Endothelial cell of umbilical vein (primary cell): ENCODE data around the gene KCP. TPM values are rescaled to one million over a fixed set of nuclear protein-coding genes. Genes with fewer than 3 reads are reported as not detected.

Experiments used
- BruUV-seq: library from RNA; stranded (reverse); fragments of 400-500 nt; replicated peaks from 2 replicates; lab custom pipeline; 2021; lab: Mats Ljungman, UMichigan
- CTCF ChIA-PET: fragments of 300-600, 350-600 bp; sonication (Branson Sonifier 250); formaldehyde crosslinking; loops from one replicate; lab custom pipeline; 2021; ENCODE audit warnings: antibody characterized with exemption, inconsistent platforms; lab: Charles Lee
- POLR2A ChIA-PET: fragments of 300-600, 350-600 bp; sonication (Branson Sonifier 250); formaldehyde crosslinking; loops from one replicate; lab custom pipeline; 2021; ENCODE audit warnings: antibody characterized with exemption, inconsistent platforms; lab: Charles Lee
- DNase-seq: peaks from one replicate; pipeline ENCODE4 v3.0.0-alpha.2; 2011; ENCODE audit warnings: low read depth, low spot score
- FAIRE-seq: peaks from 2 replicates; lab custom pipeline; 2011; peaks lifted over from hg19 to GRCh38; lab: Jason Lieb, UNC
- H2AFZ ChIP-seq: 2 replicates; pipeline ENCODE4 v1.6.0; 2012; ENCODE audit warnings: low read depth, low read length, control low read depth, inconsistent platforms
- H3K27ac ChIP-seq: 2 replicates; pipeline ENCODE4 v1.5.1; 2011; ENCODE audit warnings: low read depth, mild to moderate bottlenecking, control low read depth, low read length, moderate library complexity; ENCODE audit not compliant: insufficient read depth
- H3K27me3 ChIP-seq, 2 experiments: 2 replicates each; pipeline versions ENCODE4 v1.6.0 to v1.6.1; 2011; ENCODE audit warnings: low read length in 2 of 2, mixed read lengths in 1 of 2; ENCODE audit not compliant: control insufficient read depth in 2 of 2, insufficient read depth in 2 of 2
- H3K36me3 ChIP-seq, 2 experiments: 2 replicates in 1 of 2; 3 replicates in 1 of 2; pipeline ENCODE4 v1.5.1; 2011; ENCODE audit warnings: low read length in 2 of 2, mild to moderate bottlenecking in 1 of 2, moderate library complexity in 1 of 2; ENCODE audit not compliant: control insufficient read depth in 2 of 2, insufficient read depth in 2 of 2; ENCODE audit errors: extremely low read depth in 1 of 2
- H3K4me1 ChIP-seq: 3 replicates; pipeline ENCODE4 v1.5.1; 2011; ENCODE audit warnings: mild to moderate bottlenecking, low read length; ENCODE audit not compliant: control insufficient read depth, insufficient read depth; ENCODE audit errors: extremely low read depth
- H3K4me2 ChIP-seq: 2 replicates; pipeline ENCODE4 v1.6.1; 2011; ENCODE audit warnings: low read length, control low read depth, mixed read lengths; ENCODE audit not compliant: insufficient read depth
- H3K4me3 ChIP-seq, 3 experiments: fragments of 200-600 bp in 1 of 3; sonication (generic), shearing (Covaris generic) in 1 of 3; replicated peaks in 1 of 3; 2 replicates each; pipeline ENCODE4 v1.5.1; 2011 to 2016; ENCODE audit warnings: control low read depth in 3 of 3, low read length in 3 of 3, mild to moderate bottlenecking in 2 of 3, inconsistent platforms in 1 of 3, low read depth in 1 of 3, moderate library complexity in 1 of 3; ENCODE audit not compliant: insufficient read depth in 1 of 3
- H3K79me2 ChIP-seq: 2 replicates; pipeline ENCODE4 v1.6.0; 2012; ENCODE audit warnings: low read length, inconsistent platforms; ENCODE audit not compliant: control insufficient read depth, insufficient read depth
- H3K9ac ChIP-seq: replicated peaks from 2 replicates; pipeline ENCODE3; 2011; ENCODE audit warnings: low read length, control low read depth; ENCODE audit not compliant: insufficient read depth; ENCODE audit errors: extremely low read depth
- H3K9me1 ChIP-seq: replicated peaks from 3 replicates; pipeline ENCODE4 v1.6.0; 2011; ENCODE audit warnings: mild to moderate bottlenecking, low read length; ENCODE audit not compliant: control insufficient read depth, insufficient read depth; ENCODE audit errors: extremely low read depth
- H3K9me3 ChIP-seq: replicated peaks from 2 replicates; pipeline ENCODE4 v1.5.1; 2012; ENCODE audit warnings: low read length, inconsistent platforms; ENCODE audit not compliant: control insufficient read depth, insufficient read depth
- H4K20me1 ChIP-seq: replicated peaks from 2 replicates; pipeline ENCODE3; 2011; ENCODE audit warnings: mild to moderate bottlenecking, low read length; ENCODE audit not compliant: control insufficient read depth, insufficient read depth; ENCODE audit errors: extremely low read depth
- EZH2 ChIP-seq: IDR thresholded peaks from 2 replicates; pipeline ENCODE4 v1.6.1; 2012; ENCODE audit warnings: borderline replicate concordance, low read depth, mild to moderate bottlenecking, moderate library complexity, low read length, inconsistent platforms; ENCODE audit not compliant: severe bottlenecking
- FOS ChIP-seq: IDR thresholded peaks from 2 replicates; pipeline ENCODE4 v1.6.1; 2011; ENCODE audit warnings: mild to moderate bottlenecking, low read length, moderate library complexity, borderline replicate concordance; ENCODE audit not compliant: insufficient read depth
- GATA2 ChIP-seq: IDR thresholded peaks from 2 replicates; pipeline ENCODE4 v1.7.0; 2011; ENCODE audit warnings: low read depth, mild to moderate bottlenecking, moderate library complexity, mixed read lengths, low read length; ENCODE audit not compliant: insufficient read length, insufficient read depth
- JUN ChIP-seq: IDR thresholded peaks from 2 replicates; pipeline ENCODE4 v1.6.1; 2011; ENCODE audit warnings: borderline replicate concordance, low read depth; ENCODE audit not compliant: insufficient read length, insufficient read depth
- MYC ChIP-seq: IDR thresholded peaks from one replicate; pipeline ENCODE4 v1.6.1; 2011; ENCODE audit warnings: mild to moderate bottlenecking, low read depth, low read length
- POLR2A ChIP-seq: IDR thresholded peaks from 2 replicates; pipeline ENCODE4 v1.6.1; 2012; ENCODE audit warnings: low read depth, mild to moderate bottlenecking, control low read depth, low read length
- POLR2AphosphoS5 ChIP-seq: IDR thresholded peaks from 2 replicates; pipeline ENCODE4 v1.6.1; 2012; ENCODE audit warnings: low read depth, mild to moderate bottlenecking, control low read depth, low read length, moderate library complexity; ENCODE audit not compliant: insufficient read depth
- dilution Hi-C: fragments of 300-500 bp; cut with MboI; formaldehyde crosslinking; loops from one replicate; pipeline ENCODE4 v1.15.0; 2019; ENCODE audit warnings: low sequenced_read_pairs; ENCODE audit not compliant: extremely low pct_ligation_motif_present
- intact Hi-C: fragments of 100-400 bp; cut with micrococcal nuclease; formaldehyde crosslinking; loops from one replicate; pipeline ENCODE4 v1.10.0; 2022
- polyA plus RNA-seq, 4 experiments: library from polyadenylated mRNA; depleted of rRNA in 3 of 4; stranded (reverse) in 3 of 4; unstranded in 1 of 4; fragments of >200 nt; gene quantifications; 2 replicates each; pipeline versions ENCODE4 v1.2.1 to v1.2.3, GENCODE V29; 2011 to 2012; ENCODE audit warnings: missing spikeins in 1 of 4
- total RNA-seq: library from RNA; stranded (reverse); gene quantifications from 2 replicates; pipeline ENCODE4 v1.2.3, GENCODE V29; 2021
- TF ChIP-seq, protein P1 (sequence below): IDR thresholded peaks from 2 replicates; pipeline ENCODE4 v1.6.1; 2011; ENCODE audit not compliant: insufficient read depth, insufficient read length
- TF ChIP-seq, protein P2 (sequence below), 2 donors: IDR thresholded peaks; 1 replicate in 1 of 2; 2 replicates in 1 of 2; pipeline ENCODE4 v1.5.1; 2011; ENCODE audit warnings: low read length in 2 of 2, mild to moderate bottlenecking in 2 of 2, moderate library complexity in 2 of 2, control low read depth in 1 of 2, inconsistent platforms in 1 of 2, low read depth in 1 of 2; ENCODE audit not compliant: insufficient read depth in 1 of 2; ENCODE audit errors: extremely low read depth in 1 of 2

The KCP gene
- total and polyA plus RNA-seq, 2 donors (not counting 3 experiments of a cell fraction or from before 2014, with no cell fraction given): not detected

DNA sequence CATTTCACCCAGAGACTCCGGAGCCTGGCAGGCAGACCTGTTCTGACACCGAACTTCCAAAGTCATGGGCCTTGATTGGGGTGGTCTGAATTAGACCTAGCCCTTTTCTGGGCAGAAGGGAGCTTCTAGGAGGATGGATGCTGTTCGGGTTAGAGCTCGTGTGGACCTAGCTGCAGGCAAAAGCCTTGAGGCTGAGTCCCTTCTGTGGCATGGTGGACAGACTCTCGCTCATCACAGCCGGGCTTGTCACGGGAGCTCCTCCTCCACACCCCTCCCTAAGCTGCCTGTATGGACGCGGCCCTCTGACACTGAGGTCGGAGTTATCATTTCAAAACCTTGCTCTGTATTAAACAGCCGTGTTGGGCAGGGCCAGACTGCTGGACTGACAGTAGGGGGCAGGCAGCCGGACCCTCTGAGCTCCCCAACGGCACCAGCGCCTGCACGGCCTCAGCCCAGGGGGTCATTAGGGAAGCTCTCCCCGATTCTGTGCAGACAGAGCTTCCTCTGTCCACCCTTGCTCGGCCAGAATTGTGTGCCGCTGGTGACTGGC, 29.4 kb upstream of the KCP start:
- no peak for FAIRE-seq
- TF ChIP-seq GATA2 (no peak), JUN (no peak), FOS (no peak), POLR2A (no peak), POLR2AphosphoS5 (no peak), EZH2 (no peak), MYC (no peak)
- TF ChIP-seq, protein P1, sequence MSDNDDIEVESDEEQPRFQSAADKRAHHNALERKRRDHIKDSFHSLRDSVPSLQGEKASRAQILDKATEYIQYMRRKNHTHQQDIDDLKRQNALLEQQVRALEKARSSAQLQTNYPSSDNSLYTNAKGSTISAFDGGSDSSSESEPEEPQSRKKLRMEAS: no peak
- TF ChIP-seq, protein P2, sequence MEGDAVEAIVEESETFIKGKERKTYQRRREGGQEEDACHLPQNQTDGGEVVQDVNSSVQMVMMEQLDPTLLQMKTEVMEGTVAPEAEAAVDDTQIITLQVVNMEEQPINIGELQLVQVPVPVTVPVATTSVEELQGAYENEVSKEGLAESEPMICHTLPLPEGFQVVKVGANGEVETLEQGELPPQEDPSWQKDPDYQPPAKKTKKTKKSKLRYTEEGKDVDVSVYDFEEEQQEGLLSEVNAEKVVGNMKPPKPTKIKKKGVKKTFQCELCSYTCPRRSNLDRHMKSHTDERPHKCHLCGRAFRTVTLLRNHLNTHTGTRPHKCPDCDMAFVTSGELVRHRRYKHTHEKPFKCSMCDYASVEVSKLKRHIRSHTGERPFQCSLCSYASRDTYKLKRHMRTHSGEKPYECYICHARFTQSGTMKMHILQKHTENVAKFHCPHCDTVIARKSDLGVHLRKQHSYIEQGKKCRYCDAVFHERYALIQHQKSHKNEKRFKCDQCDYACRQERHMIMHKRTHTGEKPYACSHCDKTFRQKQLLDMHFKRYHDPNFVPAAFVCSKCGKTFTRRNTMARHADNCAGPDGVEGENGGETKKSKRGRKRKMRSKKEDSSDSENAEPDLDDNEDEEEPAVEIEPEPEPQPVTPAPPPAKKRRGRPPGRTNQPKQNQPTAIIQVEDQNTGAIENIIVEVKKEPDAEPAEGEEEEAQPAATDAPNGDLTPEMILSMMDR (IDR thresholded peaks at IDR 0.05; ENCODE audit: extremely low read depth in 1 of 2, insufficient read depth in 1 of 2, low read depth in 1 of 2, low read length in 2 of 2): no peak
- Histone ChIP-seq H3K27ac (no peak overlapping the region), H3K36me3 (no peaks in the 10 kb centered on the region), H3K79me2 (no peaks in the 10 kb centered on the region), H3K4me2 (no peak overlapping the region), H3K27me3 (peaks cover 23% of the 10 kb centered on the region in 2 experiments), H3K4me3 (no peak overlapping the region), H3K9ac (no peak overlapping the region), H3K9me1 (no peaks in the 10 kb centered on the region), H4K20me1 (no peaks in the 10 kb centered on the region), H3K9me3 (no peaks in the 10 kb centered on the region), H2AFZ (no peak overlapping the region), H3K4me1 (peaks cover 7% of the 10 kb centered on the region)
- dilution Hi-C loops (no loop called here), intact Hi-C loops (no loop called here)
- CTCF ChIA-PET: interaction anchor here (1.1 to 1.5 kb wide), 2 partner anchors 19 to 152 kb away, joined by 3 to 5 read pairs; no protein-coding TSS in a partner anchor
- DNase-seq: no peak
- no TSS peak for BruUV-seq
- POLR2A ChIA-PET: no interaction called here
